GM18867 (cell line): Measurements from ENCODE around the gene DCLK1.
"Not testable (repeated sequence)": the region's sequence is repeated elsewhere in the genome, so short reads cannot be mapped to it uniquely, and the experiment has no call there.

ENCODE experiments used
- ATAC-seq: cut with Tn5 transposase; IDR thresholded peaks from one replicate; pipeline ENCODE4 v1.9.1; 2021; ENCODE audit warnings: mild to moderate bottlenecking, moderate library complexity; ENCODE audit not compliant: unreplicated experiment

DCLK1 gene

GRCh38 chr13:36088001-36088400, 43.2 kb downstream of the DCLK1 start:
- no peak for ATAC-seq

DNA sequence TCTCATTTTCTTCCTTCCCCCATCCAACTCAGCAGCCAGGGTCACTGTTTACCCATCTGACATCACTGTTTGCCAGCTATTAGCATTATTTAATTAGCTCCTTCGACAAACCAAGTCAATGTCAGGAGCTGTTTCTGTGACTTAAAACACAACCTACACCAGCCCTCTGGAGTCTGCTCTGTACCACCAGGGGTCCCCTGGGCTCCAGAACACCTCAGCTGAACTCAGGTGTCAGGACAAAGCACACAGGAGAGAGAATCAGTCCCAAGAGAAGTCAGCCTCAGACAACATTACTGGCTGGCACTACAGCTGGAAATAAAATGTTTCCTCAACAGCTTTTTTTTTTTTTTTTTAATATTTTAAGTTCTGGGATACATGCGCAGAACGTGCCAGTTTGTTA, 45.1 kb downstream of the DCLK1 start:
- no peak for ATAC-seq

GRCh38 chr13:36084131-36084530, 47.1 kb downstream of the DCLK1 start:
- no peak for ATAC-seq

GRCh38 chr13:36082806-36083205, 48.4 kb downstream of the DCLK1 start:
- ATAC-seq: no peak

DNA sequence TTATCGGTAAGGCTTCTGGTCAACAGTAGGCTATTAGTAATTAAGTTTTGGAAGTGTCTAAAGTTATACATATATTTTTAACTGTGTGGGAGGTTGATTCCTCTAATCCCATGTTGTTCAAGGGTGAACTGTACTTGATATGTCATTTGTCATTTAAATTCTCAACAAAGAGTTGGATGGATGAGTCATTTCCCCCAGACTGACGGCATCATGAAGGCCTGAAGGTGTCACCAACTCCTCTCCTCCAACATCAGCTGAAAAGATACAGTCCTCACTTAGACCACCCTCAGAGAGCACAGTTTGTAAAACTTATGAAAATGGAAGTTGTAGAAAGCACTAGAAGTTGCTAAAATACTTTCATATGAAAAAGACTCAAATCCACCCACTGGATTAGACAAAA, 48.8 kb downstream of the DCLK1 start:
- no peak for ATAC-seq

DNA sequence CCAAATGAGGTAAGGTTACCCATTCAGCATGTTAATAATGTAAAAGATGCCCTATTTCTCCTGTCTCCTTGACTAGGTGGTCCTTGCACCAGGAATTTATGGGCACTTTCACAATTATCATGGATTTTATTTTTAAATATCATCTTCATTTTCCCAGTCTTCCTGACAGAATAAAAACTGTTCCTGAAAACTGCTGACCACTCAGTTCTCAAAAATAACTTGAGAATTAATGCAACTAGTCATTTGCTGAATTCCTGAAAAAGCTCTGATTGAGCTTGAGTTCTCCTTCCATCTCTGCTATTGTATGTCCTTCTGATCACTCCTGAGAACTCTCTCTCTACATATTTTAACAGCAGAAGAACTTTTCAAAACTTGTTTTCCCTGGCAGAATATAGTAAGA, 55.0 kb downstream of the DCLK1 start:
- ATAC-seq: no peak

DNA sequence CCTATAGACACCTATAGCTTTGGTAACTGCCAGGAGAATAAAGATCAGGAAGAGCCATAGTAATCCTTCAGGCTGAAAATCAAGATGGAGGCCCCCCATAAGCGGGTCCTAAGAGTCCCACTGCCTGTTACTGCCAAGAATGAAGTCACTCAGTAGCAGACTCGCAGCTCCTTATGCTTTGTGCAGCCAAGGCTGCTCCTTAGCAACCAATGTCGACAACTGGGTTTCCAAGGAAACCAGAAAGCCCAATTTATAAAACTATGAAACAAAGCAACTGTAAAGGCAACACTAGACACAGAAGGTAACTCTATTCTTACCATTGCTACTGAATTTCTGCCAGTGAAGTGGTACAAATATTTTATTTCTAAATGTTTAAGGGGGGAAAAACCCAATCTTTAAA, 56.5 kb downstream of the DCLK1 start:
- ATAC-seq: no peak

DNA sequence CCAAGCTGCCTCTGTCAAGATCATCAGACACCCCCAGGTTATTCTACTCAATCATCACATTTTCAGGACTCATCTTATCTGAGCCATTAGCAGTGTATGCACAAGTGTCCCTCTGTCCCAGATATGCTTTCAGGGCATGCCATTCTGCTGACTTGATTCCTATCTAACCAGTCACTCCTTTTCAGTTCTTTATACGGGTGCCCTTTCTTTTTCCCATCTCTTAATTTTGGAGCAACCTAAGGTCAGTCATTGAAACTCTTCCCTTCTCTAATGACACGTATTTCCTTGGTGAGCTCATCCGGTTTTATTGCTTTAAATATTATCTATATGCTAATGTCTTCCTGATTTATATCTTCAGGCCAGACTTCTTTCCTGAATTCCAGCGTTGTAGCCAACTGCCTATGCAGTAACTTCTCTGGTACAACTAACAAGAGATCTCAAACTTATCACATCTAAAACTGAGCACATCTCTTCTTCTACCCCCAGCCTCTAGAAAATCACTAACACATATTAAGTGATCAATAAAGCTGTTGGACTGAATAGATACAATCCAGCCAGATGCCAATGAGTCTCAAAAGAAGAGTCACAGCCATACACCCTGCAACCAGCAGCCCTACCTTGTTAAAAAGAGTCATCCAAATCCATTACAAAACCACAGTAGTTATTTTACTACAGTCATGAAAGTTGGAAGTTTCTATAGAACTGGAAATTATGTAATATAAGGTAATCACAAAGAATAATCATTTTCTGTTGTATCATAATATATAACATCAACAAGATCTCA, 58.8 kb downstream of the DCLK1 start:
- no peak for ATAC-seq

GRCh38 chr13:36070504-36071192, 60.5 kb downstream of the DCLK1 start:
- not testable (repeated sequence) for ATAC-seq

DNA sequence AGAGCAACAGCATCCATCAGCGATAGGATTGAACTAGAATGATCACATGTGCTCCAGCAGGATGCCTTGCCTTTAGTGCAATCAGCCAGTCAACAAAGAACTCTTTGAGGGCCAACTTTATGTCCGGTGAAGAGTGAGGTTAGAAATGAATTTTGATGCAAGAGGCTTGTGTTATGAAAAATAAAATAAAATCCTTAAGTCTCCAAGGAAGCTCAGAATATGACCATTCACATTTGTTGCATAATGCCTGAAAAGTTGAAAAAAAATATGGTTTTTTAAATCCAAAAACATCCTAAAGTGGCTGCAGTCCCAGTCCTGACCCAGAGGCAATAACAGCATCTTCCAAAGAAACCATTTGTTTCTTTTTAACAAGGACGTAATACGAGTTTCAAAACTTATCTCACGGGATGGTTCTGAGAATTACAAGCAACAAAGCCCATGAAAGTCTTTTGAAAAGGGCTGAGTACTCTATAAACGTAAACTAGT, 61.3 kb downstream of the DCLK1 start:
- ATAC-seq: no peak

GRCh38 chr13:36068991-36069390, 62.2 kb downstream of the DCLK1 start:
- no peak for ATAC-seq

GRCh38 chr13:36068566-36068965, 62.6 kb downstream of the DCLK1 start:
- ATAC-seq: no peak

DNA sequence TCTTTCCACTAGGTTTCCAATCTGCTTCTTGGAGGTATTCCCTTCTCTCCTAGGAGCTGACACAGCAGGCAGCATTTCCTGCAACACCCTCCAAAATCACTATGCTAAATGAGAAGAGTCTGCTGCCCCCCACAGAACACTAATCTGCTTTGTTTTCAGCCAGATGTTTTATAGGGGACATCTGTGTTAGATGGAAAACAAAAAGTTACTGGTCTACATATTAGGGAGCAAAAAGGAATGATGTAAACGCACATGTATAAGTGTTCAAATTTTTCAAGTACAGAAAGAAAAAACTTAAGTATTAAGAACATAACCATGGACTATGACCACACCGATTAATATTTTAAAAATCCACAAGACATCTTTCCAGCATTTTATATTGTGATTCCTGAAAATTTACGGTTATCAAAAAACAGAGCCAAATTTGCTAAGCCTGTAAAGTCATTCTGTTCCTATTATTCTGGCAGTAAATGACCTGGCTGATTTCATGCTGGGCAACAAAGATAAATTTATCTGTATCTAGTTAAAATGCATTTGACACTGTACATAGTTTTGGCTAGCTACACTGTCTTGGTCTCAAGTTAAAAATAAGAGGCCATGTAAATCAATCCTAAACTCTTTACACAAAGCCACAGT, 63.3 kb downstream of the DCLK1 start:
- no peak for ATAC-seq

GRCh38 chr13:36062249-36062648, 68.9 kb downstream of the DCLK1 start:
- no peak for ATAC-seq

DNA sequence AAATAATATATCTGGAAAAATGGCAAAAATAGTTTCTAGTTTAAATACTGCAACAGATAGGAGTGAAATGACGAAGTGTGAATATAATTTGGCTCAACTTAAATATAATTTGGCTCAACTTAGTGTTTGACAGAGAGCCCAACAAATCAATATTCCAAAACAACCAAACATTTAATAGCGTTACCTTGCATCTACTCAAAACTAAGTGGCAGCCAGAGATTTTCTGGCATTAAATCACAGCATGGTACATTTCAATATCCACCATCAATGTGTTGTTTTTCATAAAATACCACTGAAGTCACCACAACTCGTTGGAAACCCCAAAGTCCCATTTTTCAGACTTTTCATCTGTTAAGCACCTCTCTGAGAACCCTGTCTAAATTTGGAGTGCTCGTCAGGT, 69.6 kb downstream of the DCLK1 start:
- ATAC-seq: no peak

DNA sequence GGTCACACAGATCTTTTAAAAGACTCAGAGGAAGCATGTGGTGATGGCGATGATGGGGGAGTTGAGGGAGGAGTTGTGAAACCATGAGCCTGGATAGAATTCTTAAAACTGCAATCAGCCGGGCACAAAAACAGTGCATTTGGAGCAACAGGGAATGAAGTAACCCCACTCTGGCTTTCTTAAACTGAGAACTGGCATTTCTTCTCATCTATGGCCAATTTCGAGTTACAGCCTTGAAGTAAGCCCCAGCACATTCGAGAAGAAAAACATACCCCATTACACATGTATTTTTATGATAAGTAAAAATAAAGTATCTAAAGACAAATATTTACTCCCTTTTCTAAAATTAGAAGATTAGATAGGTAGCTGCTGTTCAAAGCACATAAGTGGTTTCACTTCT, 70.1 kb downstream of the DCLK1 start:
- no peak for ATAC-seq

- no peak for ATAC-seq
Measured at GRCh38 chr13:36059321-36059720, 71.9 kb downstream of the DCLK1 start.

DNA sequence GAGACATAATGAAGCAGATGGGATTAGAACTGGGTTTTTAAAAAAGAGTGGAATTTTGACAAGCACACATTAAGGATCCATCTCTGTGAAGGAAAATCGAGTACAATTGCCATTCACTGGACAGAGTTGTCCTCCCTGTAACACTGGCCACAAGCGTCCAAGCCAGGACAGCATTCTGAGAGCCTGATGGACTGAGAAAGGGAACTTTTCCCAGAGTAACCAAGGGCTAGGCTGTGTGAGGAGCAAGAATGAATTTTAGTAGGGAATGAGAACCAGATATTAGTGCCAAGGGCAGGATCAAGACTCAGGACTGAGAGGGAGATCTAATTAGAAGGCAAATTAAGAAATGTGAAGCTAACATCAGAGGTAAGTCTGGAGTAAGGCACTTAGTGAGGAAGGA, 73.1 kb downstream of the DCLK1 start:
- ATAC-seq: no peak

GRCh38 chr13:36057547-36057946, 73.6 kb downstream of the DCLK1 start:
- no peak for ATAC-seq

DNA sequence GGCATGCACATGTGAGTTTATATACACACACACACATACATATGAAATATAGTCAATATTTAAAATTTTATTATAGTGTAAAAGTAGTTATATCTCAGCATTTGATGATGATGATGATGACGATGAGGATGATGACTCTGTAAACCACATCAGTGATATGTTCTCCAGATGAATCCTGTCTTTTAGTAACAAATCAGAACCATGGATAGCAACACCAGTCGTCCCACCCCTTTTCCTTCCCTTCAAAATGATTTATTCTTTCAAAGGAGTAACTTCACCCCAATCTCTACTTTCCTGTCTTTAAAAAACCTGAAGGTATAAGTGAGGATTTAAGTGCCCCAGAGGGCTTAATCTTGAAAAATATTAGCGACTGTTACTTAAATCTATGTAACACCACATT, 74.1 kb downstream of the DCLK1 start:
- ATAC-seq: no peak

- no peak for ATAC-seq
Measured at GRCh38 chr13:36055366-36055765, 75.8 kb downstream of the DCLK1 start.

GRCh38 chr13:36054041-36054440, 77.1 kb downstream of the DCLK1 start:
- no peak for ATAC-seq
